GM21515 (cell line): Measurements from ENCODE around the gene SUGCT.

Source experiments
- ATAC-seq: cut with Tn5 transposase; IDR thresholded peaks from one replicate; pipeline ENCODE4 v1.9.1; 2021; ENCODE audit not compliant: unreplicated experiment

SUGCT gene

GRCh38 chr7:40457776-40458480, 323.1 kb downstream of the SUGCT start:
- ATAC-seq: no peak

GRCh38 chr7:40463446-40463845, 328.6 kb downstream of the SUGCT start:
- no peak for ATAC-seq

DNA sequence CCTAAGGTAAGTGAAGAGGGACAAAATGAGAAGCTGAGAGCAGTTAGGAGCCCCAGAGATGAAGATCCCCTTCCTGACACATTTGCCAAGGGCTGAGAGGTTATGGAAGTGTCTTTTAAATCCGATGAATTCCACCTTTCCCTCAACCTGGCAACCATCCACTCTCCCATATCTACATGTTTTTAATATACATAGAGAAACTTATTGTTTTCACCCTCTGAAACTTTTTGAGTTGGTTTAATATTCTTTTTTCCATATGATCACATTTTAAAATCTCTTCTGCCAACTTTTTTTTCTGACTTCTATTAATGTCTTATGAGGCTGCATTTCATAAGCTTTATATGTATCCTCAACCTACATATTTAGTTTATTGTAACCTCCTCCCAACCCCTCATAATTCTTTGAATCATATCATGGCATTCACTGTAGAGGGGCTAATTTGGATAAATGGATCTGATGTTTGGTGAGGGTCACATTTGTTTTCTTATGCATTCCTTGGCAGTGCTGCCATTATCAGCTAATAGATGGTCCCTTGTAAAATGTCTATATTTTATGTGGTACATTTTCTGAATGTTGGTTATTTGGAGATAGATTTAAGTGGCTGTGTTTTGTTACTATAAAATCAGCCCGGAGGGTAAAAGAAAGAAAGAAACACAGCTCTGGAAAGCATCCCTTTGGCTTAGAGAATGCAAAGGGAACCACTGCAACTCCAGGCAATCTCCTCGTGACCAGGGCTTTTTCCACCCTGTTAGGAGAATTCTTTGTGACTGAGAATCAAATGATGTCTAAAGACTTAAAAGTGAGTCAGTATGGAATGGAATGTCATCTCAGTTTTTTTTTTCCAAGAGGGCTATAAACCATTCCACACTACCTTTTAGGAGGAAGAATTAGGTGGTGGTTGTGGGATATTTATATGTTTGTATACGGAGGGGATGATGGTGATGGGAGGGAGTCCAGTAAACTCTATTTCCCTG, 334.4 kb downstream of the SUGCT start:
- ATAC-seq: no peak

- ATAC-seq: no peak
Observed at GRCh38 chr7:40470091-40470592, 335.3 kb downstream of the SUGCT start.

DNA sequence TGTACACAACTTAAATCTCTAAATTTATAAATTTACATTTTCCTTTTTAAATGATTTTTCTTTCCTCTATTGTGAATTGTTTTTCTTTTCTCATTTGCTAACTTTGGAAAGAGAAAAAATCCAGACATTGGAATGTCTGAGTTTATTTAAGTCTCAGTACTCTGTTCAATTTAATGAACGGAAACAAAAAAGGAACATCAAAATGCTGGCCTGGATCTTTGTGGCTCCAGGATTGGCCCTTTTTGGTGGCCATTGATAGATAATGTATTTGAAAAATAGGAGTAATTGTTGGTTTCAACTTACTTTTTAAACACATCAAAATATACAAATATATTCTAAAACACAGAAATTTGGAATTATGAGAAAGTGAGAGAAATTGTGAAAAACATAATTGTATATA, 336.0 kb downstream of the SUGCT start:
- no peak for ATAC-seq

DNA sequence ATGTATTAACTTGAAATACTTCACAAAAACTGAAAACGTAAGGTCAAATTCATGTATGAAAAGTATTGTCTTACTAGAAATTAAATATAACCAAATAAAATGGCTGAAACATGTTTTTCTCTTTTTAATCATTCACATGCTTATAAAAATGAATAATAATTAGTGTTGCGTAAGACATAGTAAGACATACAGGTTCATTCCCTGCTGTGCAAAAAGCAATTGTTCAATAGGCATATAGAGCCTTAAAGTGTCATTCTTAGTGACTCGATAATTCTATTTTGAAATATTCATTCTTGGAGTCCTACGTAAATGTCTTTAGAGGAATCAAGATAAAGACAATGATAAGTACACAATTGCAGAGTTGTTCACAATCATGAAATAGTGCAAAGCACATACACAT, 337.1 kb downstream of the SUGCT start:
- no peak for ATAC-seq

GRCh38 chr7:40474790-40475680, 340.2 kb downstream of the SUGCT start:
- peak; percentile 100 for ATAC-seq

- peak; percentile 4 for ATAC-seq
Observed at GRCh38 chr7:40475681-40475982, 340.8 kb downstream of the SUGCT start.

- no peak for ATAC-seq
Observed at GRCh38 chr7:40477094-40477493, 342.3 kb downstream of the SUGCT start.

GRCh38 chr7:40482845-40483244, 348.0 kb downstream of the SUGCT start:
- ATAC-seq: no peak

DNA sequence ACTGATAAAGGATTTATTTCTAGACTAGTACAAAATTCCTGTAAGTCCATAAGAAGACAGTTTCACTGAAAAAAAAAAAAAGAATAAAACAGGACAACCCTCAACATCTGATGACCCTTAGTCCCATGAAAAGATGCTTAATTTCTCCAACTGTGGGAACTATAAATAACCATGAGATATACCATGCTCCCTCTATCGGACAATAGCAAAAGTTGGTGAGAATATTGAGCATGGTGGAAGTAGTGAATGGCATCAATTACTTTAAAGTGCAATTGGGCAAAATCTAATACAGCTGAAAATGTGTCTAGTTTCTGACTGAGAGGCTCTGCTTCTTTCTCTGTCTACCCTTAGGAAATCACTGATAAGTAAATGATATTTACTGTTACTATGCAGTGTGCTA, 348.8 kb downstream of the SUGCT start:
- no peak for ATAC-seq

- ATAC-seq: no peak
Observed at GRCh38 chr7:40489844-40490602, 355.2 kb downstream of the SUGCT start.

- ATAC-seq: no peak
Observed at GRCh38 chr7:40490603-40490924, 355.8 kb downstream of the SUGCT start.

- no peak for ATAC-seq
Observed at GRCh38 chr7:40492946-40493345, 358.1 kb downstream of the SUGCT start.

DNA sequence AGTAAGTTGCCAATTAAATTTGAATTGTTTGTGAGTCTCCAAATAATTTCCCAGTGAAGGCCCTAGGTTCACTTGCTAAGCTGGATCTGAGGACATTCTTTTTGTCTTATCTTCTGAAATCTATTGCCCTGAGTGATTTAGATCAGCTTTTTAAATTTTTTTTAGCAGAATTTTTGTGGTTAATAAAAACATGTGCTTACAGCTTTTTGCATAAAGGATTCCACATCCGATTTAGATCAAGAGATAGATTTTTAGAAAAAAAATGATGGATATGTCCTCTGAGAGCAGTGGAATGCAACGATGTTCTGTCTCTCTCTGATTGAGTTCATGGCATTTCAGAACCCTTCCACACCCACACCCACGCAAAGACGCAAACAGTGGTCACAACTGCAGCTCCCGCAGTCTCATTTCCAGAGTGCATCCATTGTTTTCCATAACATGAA, 358.8 kb downstream of the SUGCT start:
- ATAC-seq: no peak

- no peak for ATAC-seq
Observed at GRCh38 chr7:40498924-40499510, 364.2 kb downstream of the SUGCT start.

- no peak for ATAC-seq
Observed at GRCh38 chr7:40499718-40500117, 364.9 kb downstream of the SUGCT start.

- ATAC-seq: no peak
Observed at GRCh38 chr7:40500219-40500618, 365.4 kb downstream of the SUGCT start.

GRCh38 chr7:40502359-40502758, 367.6 kb downstream of the SUGCT start:
- ATAC-seq: no peak

DNA sequence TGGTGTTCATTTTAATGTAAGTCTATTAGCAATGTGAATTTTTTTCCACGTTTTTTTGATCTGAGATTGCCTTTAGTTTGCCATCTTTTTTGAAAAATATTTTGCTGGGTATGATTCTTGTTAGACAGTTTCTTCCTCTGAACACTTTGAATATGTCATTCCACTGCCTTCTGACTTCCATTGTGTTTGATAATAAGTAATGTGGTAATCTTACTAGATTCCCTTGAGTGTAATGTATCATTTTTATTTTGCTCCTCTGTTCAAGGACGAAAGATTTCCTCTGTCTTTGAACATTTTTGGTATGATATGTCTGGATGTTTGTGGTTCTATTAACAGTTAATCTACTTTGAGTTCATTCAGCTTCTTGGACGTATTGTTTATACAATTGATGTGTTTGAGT, 371.4 kb downstream of the SUGCT start:
- no peak for ATAC-seq
